B cell (primary cell): ENCODE measurements around the gene GABRE. TPM values are rescaled to one million over a fixed set of nuclear protein-coding genes. Genes with fewer than 3 reads are reported as not detected.

Experiments
- ATAC-seq: fragments of 200-7000 bp; cut with Tn5 transposase; one replicate; pipeline ENCODE4 v1.10.0; 2021; ENCODE audit warnings: low read depth, mild to moderate bottlenecking, moderate number of reproducible peaks, moderate library complexity
- CTCF ChIA-PET: fragments of 350-600 bp; sonication (Branson Sonifier 250); formaldehyde crosslinking; loops from one replicate; lab custom pipeline; 2021; ENCODE audit warnings: antibody characterized with exemption, inconsistent platforms; lab: Charles Lee
- POLR2A ChIA-PET: fragments of 350-600 bp; sonication (Branson Sonifier 250); formaldehyde crosslinking; loops from one replicate; lab custom pipeline; 2021; ENCODE audit warnings: antibody characterized with exemption; lab: Charles Lee
- DNase-seq: peaks from one replicate; pipeline ENCODE4 v3.0.0; 2013
- H2AFZ ChIP-seq: 2 replicates; pipeline ENCODE4 v1.6.1; 2012; ENCODE audit warnings: mild to moderate bottlenecking, low read depth, low read length; ENCODE audit not compliant: insufficient read depth, poor library complexity, severe bottlenecking
- H3K27ac ChIP-seq, 2 donors: 1 replicate in 1 of 2; 2 replicates in 1 of 2; pipeline ENCODE4 v1.5.1; 2012 to 2013; ENCODE audit warnings: low read length in 2 of 2, mild to moderate bottlenecking in 2 of 2, moderate library complexity in 1 of 2
- H3K27me3 ChIP-seq, 4 experiments: fragments of 200-600 bp in 1 of 4; sonication (generic) in 1 of 4; replicated peaks in 1 of 4; 1 replicate in 2 of 4; 2 replicates in 2 of 4; pipeline versions ENCODE4 v1.6.1 to v1.7.0; 2013 to 2016; ENCODE audit warnings: low read length in 3 of 4, mild to moderate bottlenecking in 2 of 4, mixed read lengths in 1 of 4, moderate library complexity in 1 of 4; ENCODE audit not compliant: insufficient read depth in 4 of 4, control insufficient read depth in 3 of 4; ENCODE audit errors: control extremely low read depth in 1 of 4
- H3K36me3 ChIP-seq, 2 experiments: replicated peaks in 1 of 2; 1 replicate in 1 of 2; 2 replicates in 1 of 2; pipeline versions ENCODE4 v1.6.1 to v1.7.1; 2013; ENCODE audit warnings: low read length in 1 of 2; ENCODE audit not compliant: insufficient read depth in 2 of 2, control insufficient read depth in 1 of 2; ENCODE audit errors: control extremely low read depth in 1 of 2, extremely low read depth in 1 of 2
- H3K4me1 ChIP-seq, 2 donors: fragments of 200-600 bp in 1 of 2; sonication (generic) in 1 of 2; 1 replicate in 1 of 2; 2 replicates in 1 of 2; pipeline versions ENCODE4 v1.5.1 to v1.6.1; 2013 to 2017; ENCODE audit warnings: low read length in 2 of 2; ENCODE audit not compliant: control insufficient read depth in 2 of 2, insufficient read depth in 2 of 2
- H3K4me2 ChIP-seq: replicated peaks from 2 replicates; pipeline ENCODE3; 2012; ENCODE audit warnings: mild to moderate bottlenecking, low read depth, low read length; ENCODE audit not compliant: poor library complexity, severe bottlenecking
- H3K4me3 ChIP-seq, 5 experiments: fragments of 200-600 bp in 1 of 5; sonication (generic) in 1 of 5; 1 replicate in 3 of 5; 2 replicates in 2 of 5; pipeline versions ENCODE4 v1.5.1 to v1.7.0; 2011 to 2016; ENCODE audit warnings: low read length in 4 of 5, mild to moderate bottlenecking in 4 of 5, low read depth in 2 of 5, control low read depth in 1 of 5, moderate library complexity in 1 of 5; ENCODE audit not compliant: insufficient read depth in 1 of 5; ENCODE audit errors: control extremely low read depth in 1 of 5, extremely low read depth in 1 of 5
- H3K79me2 ChIP-seq: fragments of 200-600 bp; sonication (generic); one replicate; pipeline ENCODE4 v1.6.0; 2016; ENCODE audit warnings: low read length; ENCODE audit not compliant: control insufficient read depth, insufficient read depth
- H3K9ac ChIP-seq: fragments of 200-600 bp; sonication (generic); 2 replicates; pipeline ENCODE4 v1.6.1; 2017; ENCODE audit warnings: mild to moderate bottlenecking, low read length, moderate library complexity
- H3K9me3 ChIP-seq, 3 donors: one replicate each; pipeline versions ENCODE4 v1.6.1 to v1.7.1; 2013; ENCODE audit warnings: low read length in 2 of 3; ENCODE audit not compliant: control insufficient read depth in 2 of 3, insufficient read depth in 1 of 3; ENCODE audit errors: control extremely low read depth in 1 of 3
- H4K20me1 ChIP-seq: 2 replicates; pipeline ENCODE4 v1.6.0; 2012; ENCODE audit warnings: mild to moderate bottlenecking, low read length; ENCODE audit not compliant: insufficient read depth, control insufficient read depth, poor library complexity, severe bottlenecking
- H3K27ac Mint-ChIP-seq: one replicate; pipeline ENCODE4 v1.8.0; 2021; ENCODE audit warnings: mixed read lengths
- H3K27me3 Mint-ChIP-seq: one replicate; pipeline ENCODE4 v1.8.0; 2021; ENCODE audit warnings: mixed read lengths
- H3K4me1 Mint-ChIP-seq: one replicate; pipeline ENCODE4 v1.8.0; 2021; ENCODE audit warnings: mixed read lengths
- H3K4me3 Mint-ChIP-seq: one replicate; pipeline ENCODE4 v1.8.0; 2021; ENCODE audit warnings: mixed read lengths
- H3K9me3 Mint-ChIP-seq: one replicate; pipeline ENCODE4 v1.8.0; 2022; ENCODE audit warnings: mixed read lengths; ENCODE audit not compliant: insufficient read depth
- EZH2 ChIP-seq: IDR thresholded peaks from 2 replicates; pipeline ENCODE4 v1.6.1; 2012; ENCODE audit warnings: borderline replicate concordance, low read depth, mild to moderate bottlenecking, moderate library complexity, low read length; ENCODE audit not compliant: insufficient read depth, poor library complexity, severe bottlenecking
- WGBS: methylation state at CpG from one replicate; pipeline ENCODE4 v1.1.5; 2013; ENCODE audit warnings: missing lambda C conversion rate; ENCODE audit not compliant: insufficient coverage; 5-methylcytosine and 5-hydroxymethylcytosine counted together
- intact Hi-C: fragments of 100-400 bp; cut with micrococcal nuclease; formaldehyde crosslinking; loops from one replicate; pipeline ENCODE4 v1.10.0; 2022
- polyA plus RNA-seq: library from polyadenylated mRNA; depleted of rRNA; stranded (reverse); fragments of >200 nt; gene quantifications from 2 replicates; pipeline ENCODE4 v1.2.3, GENCODE V29; 2012
- total RNA-seq, 2 donors: library from RNA; stranded (reverse); fragments of 120-200 nt in 1 of 2; gene quantifications; 1 replicate in 1 of 2; 2 replicates in 1 of 2; pipeline versions ENCODE4 v1.2.3 to v1.2.4, GENCODE V29; 2013 to 2022
- TF ChIP-seq, protein P1 (sequence below): fragments of 200-600 bp; IDR thresholded peaks from one replicate; pipeline ENCODE4 v1.8.0; 2022; ENCODE audit warnings: antibody characterized with exemption, mild to moderate bottlenecking

The GABRE gene
- total and polyA plus RNA-seq, 2 donors (not counting 1 experiment from before 2014, with no cell fraction given) = not detected

DNA sequence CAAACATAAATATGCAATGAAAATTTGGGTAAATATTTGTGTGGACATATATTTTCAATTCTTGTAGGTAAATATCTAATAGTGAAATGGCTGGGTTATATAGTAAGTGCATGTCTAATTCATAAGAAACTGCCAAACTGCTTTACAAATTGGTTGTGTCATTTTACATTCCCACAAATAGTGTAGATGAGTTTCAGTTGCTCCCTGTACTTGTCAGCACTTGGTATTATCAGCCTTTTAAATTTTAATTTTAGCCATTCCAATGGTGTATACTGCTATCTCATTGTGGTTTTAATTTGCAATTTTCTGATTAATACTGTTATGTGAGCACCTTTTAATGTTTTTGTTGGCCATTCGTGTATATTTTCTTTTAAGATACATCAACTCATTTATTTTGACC lies 23.1 kb upstream of the GABRE start:
- CTCF ChIA-PET = no interaction called here

DNA sequence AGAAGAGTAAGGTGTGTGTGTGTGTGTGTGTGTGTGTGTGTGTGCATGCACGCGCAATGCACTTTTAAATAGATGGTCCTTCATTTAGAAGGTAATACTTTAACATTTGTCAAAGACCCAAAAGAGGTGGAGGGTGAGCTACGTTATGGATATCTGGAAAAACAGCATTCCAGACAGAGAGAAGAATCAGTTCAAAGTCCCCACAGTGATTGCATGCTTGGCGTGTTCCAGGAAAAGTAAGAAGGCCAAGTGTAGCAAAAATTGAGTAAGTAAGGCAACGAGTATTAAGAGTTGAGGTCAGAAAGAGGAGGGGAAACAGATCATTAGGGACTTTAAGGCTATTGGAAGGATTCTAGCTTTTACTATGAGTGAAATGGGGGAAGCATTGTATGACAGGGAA lies 21.9 kb upstream of the GABRE start:
- 100% methylated on average over 1 of the region's 5 CpGs for WGBS
- H3K4me3 ChIP-seq = no peak overlapping the region

More for the DNA sequence above, 23.1 kb upstream of the GABRE start:
- POLR2A ChIA-PET = no interaction called here
- Mint-ChIP-seq H3K4me3 (no peak overlapping the region), H3K27ac (no peak overlapping the region), H3K9me3 (no peaks in the 10 kb centered on the region), H3K27me3 (no peaks in the 10 kb centered on the region), H3K4me1 (no peaks in the 10 kb centered on the region)
- no peak overlapping the region for H3K4me3 ChIP-seq
- ATAC-seq (no peak), DNase-seq (no peak)
- no peak overlapping the region for H3K4me2 ChIP-seq
- no peaks in the 10 kb centered on the region for H3K79me2 ChIP-seq
- H2AFZ ChIP-seq = no peak overlapping the region
- H4K20me1 ChIP-seq = no peaks in the 10 kb centered on the region
- TF ChIP-seq EZH2 = no peak
- TF ChIP-seq, protein P1, sequence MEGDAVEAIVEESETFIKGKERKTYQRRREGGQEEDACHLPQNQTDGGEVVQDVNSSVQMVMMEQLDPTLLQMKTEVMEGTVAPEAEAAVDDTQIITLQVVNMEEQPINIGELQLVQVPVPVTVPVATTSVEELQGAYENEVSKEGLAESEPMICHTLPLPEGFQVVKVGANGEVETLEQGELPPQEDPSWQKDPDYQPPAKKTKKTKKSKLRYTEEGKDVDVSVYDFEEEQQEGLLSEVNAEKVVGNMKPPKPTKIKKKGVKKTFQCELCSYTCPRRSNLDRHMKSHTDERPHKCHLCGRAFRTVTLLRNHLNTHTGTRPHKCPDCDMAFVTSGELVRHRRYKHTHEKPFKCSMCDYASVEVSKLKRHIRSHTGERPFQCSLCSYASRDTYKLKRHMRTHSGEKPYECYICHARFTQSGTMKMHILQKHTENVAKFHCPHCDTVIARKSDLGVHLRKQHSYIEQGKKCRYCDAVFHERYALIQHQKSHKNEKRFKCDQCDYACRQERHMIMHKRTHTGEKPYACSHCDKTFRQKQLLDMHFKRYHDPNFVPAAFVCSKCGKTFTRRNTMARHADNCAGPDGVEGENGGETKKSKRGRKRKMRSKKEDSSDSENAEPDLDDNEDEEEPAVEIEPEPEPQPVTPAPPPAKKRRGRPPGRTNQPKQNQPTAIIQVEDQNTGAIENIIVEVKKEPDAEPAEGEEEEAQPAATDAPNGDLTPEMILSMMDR = no peak
- H3K9me3 ChIP-seq = no peaks in the 10 kb centered on the region
- no peak overlapping the region for H3K9ac ChIP-seq
- WGBS = no CpG with 5 or more reads among the region's 1 CpG
- no peaks in the 10 kb centered on the region for H3K27me3 ChIP-seq
- no peaks in the 10 kb centered on the region for H3K4me1 ChIP-seq
- H3K27ac ChIP-seq = no peak overlapping the region
- intact Hi-C loops = no loop called here
- no peaks in the 10 kb centered on the region for H3K36me3 ChIP-seq

More for the DNA sequence above, 21.9 kb upstream of the GABRE start:
- no peak overlapping the region for H2AFZ ChIP-seq
- ATAC-seq (no peak), DNase-seq (no peak)
- Mint-ChIP-seq H3K27ac (no peak overlapping the region), H3K27me3 (no peaks in the 10 kb centered on the region), H3K9me3 (no peaks in the 10 kb centered on the region), H3K4me1 (no peaks in the 10 kb centered on the region), H3K4me3 (no peak overlapping the region)
- ChIA-PET CTCF (no interaction called here), POLR2A (no interaction called here)
- H3K79me2 ChIP-seq = no peaks in the 10 kb centered on the region
- no peaks in the 10 kb centered on the region for H3K27me3 ChIP-seq
- no peak overlapping the region for H3K4me2 ChIP-seq
- no peaks in the 10 kb centered on the region for H3K9me3 ChIP-seq
- no peaks in the 10 kb centered on the region for H4K20me1 ChIP-seq
- no peak overlapping the region for H3K27ac ChIP-seq
- TF ChIP-seq, protein P1 = no peak
- no peak for TF ChIP-seq EZH2
- no peak overlapping the region for H3K9ac ChIP-seq
- H3K4me1 ChIP-seq = no peaks in the 10 kb centered on the region
- H3K36me3 ChIP-seq = no peaks in the 10 kb centered on the region
- intact Hi-C loops = no loop called here
